Heart right ventricle (tissue), 16 donors: ENCODE results near the gene NOVA2. TPM values are rescaled to one million over a fixed set of nuclear protein-coding genes. Genes with fewer than 3 reads are reported as not detected.

Experiments
- ATAC-seq, 8 donors: fragments of 200-7000 bp; cut with Tn5 transposase; one replicate each; pipeline ENCODE4 v1.9.1; 2020; ENCODE audit warnings: mild to moderate bottlenecking in 8 of 8, moderate library complexity in 8 of 8, moderate number of reproducible peaks in 1 of 8
- DNase-seq, 2 donors: peaks; one replicate each; pipeline ENCODE4 v3.0.0-alpha.2; 2020
- H3K27ac ChIP-seq, 10 donors: fragments of 200-600 bp; sonication (generic) in 2 of 10; one replicate each; pipeline versions ENCODE4 v1.5.0 to v1.8.0; 2020 to 2022; ENCODE audit warnings: mild to moderate bottlenecking in 3 of 10
- H3K27me3 ChIP-seq, 7 donors: fragments of 200-600 bp; one replicate each; pipeline ENCODE4 v1.8.0; 2021 to 2022; ENCODE audit warnings: mild to moderate bottlenecking in 2 of 7
- H3K36me3 ChIP-seq, 9 donors: fragments of 200-600 bp; sonication (generic) in 1 of 9; one replicate each; pipeline versions ENCODE4 v1.5.0 to v1.8.0; 2020 to 2022; ENCODE audit warnings: mild to moderate bottlenecking in 2 of 9
- H3K4me1 ChIP-seq, 9 donors: fragments of 200-600 bp; sonication (generic) in 1 of 9; one replicate each; pipeline versions ENCODE4 v1.5.0 to v1.8.0; 2020 to 2022; ENCODE audit warnings: mild to moderate bottlenecking in 4 of 9
- H3K4me3 ChIP-seq, 10 donors: fragments of 200-600 bp; sonication (generic) in 2 of 10; one replicate each; pipeline versions ENCODE4 v1.5.0 to v1.8.0; 2020 to 2022; ENCODE audit warnings: mild to moderate bottlenecking in 7 of 10, moderate library complexity in 2 of 10
- H3K9me3 ChIP-seq, 11 donors: fragments of 200-600 bp in 10 of 11; sonication (generic) in 2 of 11; one replicate each; pipeline versions ENCODE4 v1.5.0 to v1.8.0; 2013 to 2022; ENCODE audit warnings: mild to moderate bottlenecking in 2 of 11, control low read depth in 1 of 11, moderate library complexity in 1 of 11
- CTCF ChIP-seq, 9 donors: fragments of 200-600 bp; sonication (generic) in 2 of 9; IDR thresholded peaks; one replicate each; pipeline versions ENCODE4 v1.5.0 to v1.8.0; 2021 to 2022; ENCODE audit warnings: antibody characterized with exemption in 9 of 9, mild to moderate bottlenecking in 5 of 9, moderate library complexity in 1 of 9
- WGBS, 2 donors: extraction: QIAGEN DNeasy Blood & Tissue Kit; methylation state at CpG; one replicate each; pipeline ENCODE4 v1.1.7; 2013; ENCODE audit warnings: inconsistent platforms in 1 of 2; 5-methylcytosine and 5-hydroxymethylcytosine counted together
- intact Hi-C, 10 donors: fragments of 100-400 bp; cut with DNase I; formaldehyde crosslinking; loops; one replicate each; pipeline versions ENCODE4 v1.11.1 to v1.14.2; 2022
- polyA plus RNA-seq, 2 donors: library from polyadenylated mRNA; stranded (reverse); fragments of 200-250 nt; gene quantifications; one replicate each; pipeline ENCODE4 v1.2.3, GENCODE V29; 2013
- total RNA-seq, 10 donors: library from RNA; stranded (reverse); fragmentation: NEBNext Ultra II Directional in 3 of 10; extraction: Animal tissue kit (Norgen Biotek cat#: 25700) in 3 of 10; gene quantifications; one replicate each; pipeline versions ENCODE4 v1.2.1 to v1.2.4, GENCODE V29; 2021 to 2023
- donor health status: Arrhythmogenic right ventricular cardiomyopathy.
- donor health status: ischemic (EF 13 %, LVEDD 7.1; RV severe dilation, severe dysfunction).
- donor health status: healthy with polysubstance abuse.
- donor health status: DM: no; HTN: yes; CAD: no.
- donor health status: DM: no; HTN: no; CAD: no.
- donor health status: ischemic (EF 25% LVEDD 6.9; RV normal size, moderate dysfunction).
- donor health status: ischemic (EF 25% LVEDD 5.7; RV mildly dilated, moderate dysfunction).
- donor health status: healthy.
- donor health status: DM: yes; HTN: yes; CAD: no.
- donor health status: Ischemic cardiomyopathy.
- donor health status: ischemic (EF 35%, LVEDD 5.7; RV mildly dilated, moderate dysfunction).
- donor health status: nonischemic (EF 11% LVEDD 7.7; RV severe dilation, severe dysfunction).
- donor health status: DM: yes; HTN: yes; CAD: no.
- donor health status: PGD.
- donor health status: ischemic (EF 29% LVEDD 5.4; RV normal size, mild dysfunction).
- donor health status: nonischemic (EF 23%, LVEDD 6.1; RV moderate dilation, normal function).

NOVA2 gene
- total and polyA plus RNA-seq, 12 donors: 1.6 to 8.2 (median 5.9) TPM

DNA sequence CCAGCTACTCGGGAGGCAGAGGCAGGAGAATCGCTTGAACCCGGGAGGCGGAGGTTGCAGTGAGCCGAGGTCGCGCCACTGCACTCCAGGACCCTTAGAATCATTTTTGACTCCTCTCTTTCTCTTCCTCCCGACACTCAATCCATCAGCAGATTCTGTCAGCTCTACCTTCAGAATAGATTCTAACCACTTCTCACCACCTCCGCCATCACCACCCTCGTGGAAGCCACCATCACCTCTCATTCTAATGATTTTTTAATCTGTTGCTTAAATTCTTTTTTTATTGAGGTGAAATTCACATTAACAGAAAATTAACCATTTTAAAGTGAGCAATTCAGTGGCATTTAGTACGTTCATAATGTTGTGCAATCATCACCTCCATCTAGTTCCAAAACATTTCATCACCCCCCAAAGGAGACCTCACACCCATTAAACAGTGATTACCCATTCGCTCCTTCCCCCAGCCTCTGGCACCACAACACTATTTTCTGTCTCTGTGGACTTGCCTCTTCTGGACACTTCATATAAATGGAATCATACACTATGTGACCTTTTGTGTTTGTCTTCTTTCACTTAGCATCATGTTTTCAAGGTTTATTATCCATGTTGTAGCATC, 16.6 kb upstream of the NOVA2 start:
- H3K27me3 ChIP-seq: peaks cover 0 to 6% (median 0%) of the 10 kb centered on the region in 7 donors
- H3K4me1 ChIP-seq: peaks cover 0 to 7% (median 4%) of the 10 kb centered on the region in 9 donors
- no peaks in the 10 kb centered on the region for H3K36me3 ChIP-seq
- H3K4me3 ChIP-seq: no peak overlapping the region
- no peak for ATAC-seq
- no peaks in the 10 kb centered on the region for H3K9me3 ChIP-seq
- TF ChIP-seq CTCF (IDR thresholded peaks at IDR 0.05): no peak
- H3K27ac ChIP-seq: no peak overlapping the region
- DNase-seq: no peak
- 82 to 90% methylated on average over 12 of the region's 12 CpGs for WGBS, 2 donors
- intact Hi-C loops: no loop called here

DNA sequence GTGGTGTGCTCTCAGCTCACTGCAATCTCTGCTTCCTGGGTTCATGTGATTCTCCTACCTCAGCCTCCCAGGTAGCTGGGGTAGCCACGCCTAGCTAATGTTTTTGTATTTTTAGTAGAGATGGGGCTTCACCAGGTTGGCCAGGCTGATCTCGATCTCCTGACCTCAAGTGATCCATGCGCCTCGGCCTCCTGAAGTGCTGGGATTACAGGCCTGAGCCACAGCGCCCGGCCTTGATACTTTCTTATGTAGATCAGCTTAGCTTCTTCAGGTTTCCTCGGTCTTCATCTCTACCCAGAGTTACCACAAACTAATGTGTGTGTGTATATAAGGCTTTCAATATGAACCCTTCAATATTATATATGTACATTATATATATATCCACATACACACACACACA, 11.7 kb upstream of the NOVA2 start:
- peaks cover 0 to 22% (median 2%) of the 10 kb centered on the region in 7 donors for H3K27me3 ChIP-seq
- no peak overlapping the region for H3K27ac ChIP-seq
- DNase-seq: no peak
- H3K36me3 ChIP-seq: no peaks in the 10 kb centered on the region
- ATAC-seq: no peak
- no peaks in the 10 kb centered on the region for H3K9me3 ChIP-seq
- WGBS, 2 donors: 81 to 85% methylated on average over 7 of the region's 7 CpGs
- no peak for TF ChIP-seq CTCF (IDR thresholded peaks at IDR 0.05)
- intact Hi-C loops: no loop called here
- H3K4me1 ChIP-seq: no peaks in the 10 kb centered on the region
- H3K4me3 ChIP-seq: no peak overlapping the region

- Histone ChIP-seq H3K9me3 (no peaks in the 10 kb centered on the region), H3K27me3 (peaks cover 0 to 30% (median 5%) of the 10 kb centered on the region in 7 donors), H3K27ac (no peak overlapping the region), H3K4me1 (no peaks in the 10 kb centered on the region), H3K36me3 (no peaks in the 10 kb centered on the region), H3K4me3 (no peak overlapping the region)
- DNase-seq (no peak), ATAC-seq (no peak)
- no peak for TF ChIP-seq CTCF (IDR thresholded peaks at IDR 0.05)
- WGBS, 2 donors: 36 to 51% methylated on average over 2 of the region's 2 CpGs
- intact Hi-C loops: no loop called here
Measured at GRCh38 chr19:45981350-45981749, 7.7 kb upstream of the NOVA2 start.

DNA sequence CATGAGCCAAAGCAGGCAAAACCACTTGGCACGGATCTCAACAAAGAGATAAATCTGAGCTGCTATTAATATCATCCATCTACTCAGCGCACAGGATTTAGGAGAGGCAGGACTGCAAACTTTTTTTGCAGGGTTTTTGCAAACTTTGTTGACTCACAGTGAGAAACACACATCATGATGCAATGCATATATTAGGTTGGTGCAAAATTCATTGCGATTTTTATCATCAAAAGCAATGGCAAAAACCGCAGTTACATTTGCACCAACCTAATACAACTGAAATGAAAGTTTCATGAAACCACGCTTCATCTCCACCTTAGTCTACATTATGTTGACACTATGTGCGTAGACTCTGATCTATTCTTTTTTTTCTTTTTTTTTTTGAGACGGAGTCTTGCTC, 4.5 kb upstream of the NOVA2 start:
- Histone ChIP-seq H3K36me3 (no peaks in the 10 kb centered on the region), H3K4me3 (no peak overlapping the region), H3K9me3 (no peaks in the 10 kb centered on the region), H3K4me1 (no peaks in the 10 kb centered on the region), H3K27ac (no peak overlapping the region), H3K27me3 (peaks cover 0 to 49% (median 27%) of the 10 kb centered on the region in 7 donors)
- intact Hi-C loops: no loop called here
- ATAC-seq: no peak
- no peak for DNase-seq
- TF ChIP-seq CTCF (IDR thresholded peaks at IDR 0.05): no peak
- WGBS, 2 donors: 74 to 75% methylated on average over 7 of the region's 7 CpGs
